ENCODE measurements around the gene SPACA9.

SPACA9 gene

GRCh38 chr9:132878695-132879456 lies at the start of gene SPACA9:
TSS of gene SPACA9 (plus strand) at chr9:132878898. CDS start at chr9:132883948, 5,050 bp downstream.
- no peaks in the 10 kb centered on the region for H3K9me3 ChIP-seq (ENCODE audit: control insufficient read depth in 2 of 2, low read length in 2 of 2)
- H3K4me3 ChIP-seq (ENCODE audit: low read length in 2 of 2), result peak within 1 kb of the TSS; percentile 94 to 96
- H3K27me3 ChIP-seq (ENCODE audit: control insufficient read depth in 1 of 2, insufficient read depth in 2 of 2, low read length in 2 of 2), result no peaks in the 10 kb centered on the region
- peak within 1 kb of the TSS; percentile 95 for H3K27ac ChIP-seq (ENCODE audit: low read length)
- peak within 1 kb of the TSS; percentile 93 to 98 for H3K9ac ChIP-seq (ENCODE audit: low read length in 2 of 2)
- H3K36me3 ChIP-seq (ENCODE audit: control insufficient read depth in 2 of 2, insufficient read depth in 2 of 2, low read length in 2 of 2), result no peaks in the 10 kb centered on the region
- peaks cover 21% of the 10 kb centered on the region for H3K4me1 ChIP-seq (ENCODE audit: control insufficient read depth, insufficient read depth, low read length)

GRCh38 chr9:132832171-132832881 lies 46.4 kb upstream of the SPACA9 start:
- Histone ChIP-seq H3K9ac (ENCODE audit: low read length in 2 of 2) (no peak overlapping the region), H3K4me3 (ENCODE audit: low read length in 2 of 2) (no peak overlapping the region), H3K27me3 (ENCODE audit: control insufficient read depth in 1 of 2, insufficient read depth in 2 of 2, low read length in 2 of 2) (no peaks in the 10 kb centered on the region), H3K4me1 (ENCODE audit: control insufficient read depth, insufficient read depth, low read length) (no peaks in the 10 kb centered on the region), H3K27ac (ENCODE audit: low read length) (no peak overlapping the region), H3K36me3 (ENCODE audit: control insufficient read depth in 2 of 2, insufficient read depth in 2 of 2, low read length in 2 of 2) (no peaks in the 10 kb centered on the region), H3K9me3 (ENCODE audit: control insufficient read depth in 2 of 2, low read length in 2 of 2) (no peaks in the 10 kb centered on the region)

- Histone ChIP-seq H3K27me3 (ENCODE audit: control insufficient read depth in 1 of 2, insufficient read depth in 2 of 2, low read length in 2 of 2) (no peaks in the 10 kb centered on the region), H3K9me3 (ENCODE audit: control insufficient read depth in 2 of 2, low read length in 2 of 2) (no peaks in the 10 kb centered on the region), H3K4me1 (ENCODE audit: control insufficient read depth, insufficient read depth, low read length) (no peaks in the 10 kb centered on the region), H3K9ac (ENCODE audit: low read length in 2 of 2) (no peak overlapping the region), H3K27ac (ENCODE audit: low read length) (no peak overlapping the region), H3K4me3 (ENCODE audit: low read length in 2 of 2) (no peak overlapping the region), H3K36me3 (ENCODE audit: control insufficient read depth in 2 of 2, insufficient read depth in 2 of 2, low read length in 2 of 2) (no peaks in the 10 kb centered on the region)
Observed at GRCh38 chr9:132833550-132834121, 45.1 kb upstream of the SPACA9 start.

- Histone ChIP-seq H3K9me3 (ENCODE audit: control insufficient read depth in 2 of 2, low read length in 2 of 2) (no peaks in the 10 kb centered on the region), H3K27me3 (ENCODE audit: control insufficient read depth in 1 of 2, insufficient read depth in 2 of 2, low read length in 2 of 2) (no peaks in the 10 kb centered on the region), H3K36me3 (ENCODE audit: control insufficient read depth in 2 of 2, insufficient read depth in 2 of 2, low read length in 2 of 2) (no peaks in the 10 kb centered on the region), H3K4me1 (ENCODE audit: control insufficient read depth, insufficient read depth, low read length) (no peaks in the 10 kb centered on the region), H3K27ac (ENCODE audit: low read length) (no peak overlapping the region), H3K4me3 (ENCODE audit: low read length in 2 of 2) (no peak overlapping the region), H3K9ac (ENCODE audit: low read length in 2 of 2) (no peak overlapping the region)
Observed at GRCh38 chr9:132834343-132834742, 44.4 kb upstream of the SPACA9 start.

- Histone ChIP-seq H3K27me3 (ENCODE audit: control insufficient read depth in 1 of 2, insufficient read depth in 2 of 2, low read length in 2 of 2) (no peaks in the 10 kb centered on the region), H3K9me3 (ENCODE audit: control insufficient read depth in 2 of 2, low read length in 2 of 2) (no peaks in the 10 kb centered on the region), H3K9ac (ENCODE audit: low read length in 2 of 2) (no peak overlapping the region), H3K4me3 (ENCODE audit: low read length in 2 of 2) (no peak overlapping the region), H3K4me1 (ENCODE audit: control insufficient read depth, insufficient read depth, low read length) (no peaks in the 10 kb centered on the region), H3K36me3 (ENCODE audit: control insufficient read depth in 2 of 2, insufficient read depth in 2 of 2, low read length in 2 of 2) (no peaks in the 10 kb centered on the region), H3K27ac (ENCODE audit: low read length) (no peak overlapping the region)
Observed at GRCh38 chr9:132837501-132838286, 41.0 kb upstream of the SPACA9 start.

GRCh38 chr9:132838291-132838690 lies 40.4 kb upstream of the SPACA9 start:
- H3K9me3 ChIP-seq (ENCODE audit: control insufficient read depth in 2 of 2, low read length in 2 of 2), result no peaks in the 10 kb centered on the region
- no peaks in the 10 kb centered on the region for H3K27me3 ChIP-seq (ENCODE audit: control insufficient read depth in 1 of 2, insufficient read depth in 2 of 2, low read length in 2 of 2)
- no peaks in the 10 kb centered on the region for H3K4me1 ChIP-seq (ENCODE audit: control insufficient read depth, insufficient read depth, low read length)
- H3K4me3 ChIP-seq (ENCODE audit: low read length in 2 of 2), result no peak overlapping the region
- no peak overlapping the region for H3K27ac ChIP-seq (ENCODE audit: low read length)
- no peak overlapping the region for H3K9ac ChIP-seq (ENCODE audit: low read length in 2 of 2)
- no peaks in the 10 kb centered on the region for H3K36me3 ChIP-seq (ENCODE audit: control insufficient read depth in 2 of 2, insufficient read depth in 2 of 2, low read length in 2 of 2)

- Histone ChIP-seq H3K4me1 (ENCODE audit: control insufficient read depth, insufficient read depth, low read length) (no peaks in the 10 kb centered on the region), H3K9me3 (ENCODE audit: control insufficient read depth in 2 of 2, low read length in 2 of 2) (no peaks in the 10 kb centered on the region), H3K27ac (ENCODE audit: low read length) (no peak overlapping the region), H3K27me3 (ENCODE audit: control insufficient read depth in 1 of 2, insufficient read depth in 2 of 2, low read length in 2 of 2) (no peaks in the 10 kb centered on the region), H3K9ac (ENCODE audit: low read length in 2 of 2) (no peak overlapping the region), H3K4me3 (ENCODE audit: low read length in 2 of 2) (no peak overlapping the region), H3K36me3 (ENCODE audit: control insufficient read depth in 2 of 2, insufficient read depth in 2 of 2, low read length in 2 of 2) (no peaks in the 10 kb centered on the region)
Observed at GRCh38 chr9:132840980-132841379, 37.7 kb upstream of the SPACA9 start.

- no peak overlapping the region for H3K9ac ChIP-seq (ENCODE audit: low read length in 2 of 2)
- no peaks in the 10 kb centered on the region for H3K4me1 ChIP-seq (ENCODE audit: control insufficient read depth, insufficient read depth, low read length)
- H3K27ac ChIP-seq (ENCODE audit: low read length), result no peak overlapping the region
- no peaks in the 10 kb centered on the region for H3K27me3 ChIP-seq (ENCODE audit: control insufficient read depth in 1 of 2, insufficient read depth in 2 of 2, low read length in 2 of 2)
- no peaks in the 10 kb centered on the region for H3K9me3 ChIP-seq (ENCODE audit: control insufficient read depth in 2 of 2, low read length in 2 of 2)
- H3K36me3 ChIP-seq (ENCODE audit: control insufficient read depth in 2 of 2, insufficient read depth in 2 of 2, low read length in 2 of 2), result no peaks in the 10 kb centered on the region
- H3K4me3 ChIP-seq (ENCODE audit: low read length in 2 of 2), result no peak overlapping the region
Observed at GRCh38 chr9:132842124-132843044, 36.3 kb upstream of the SPACA9 start.

- Histone ChIP-seq H3K9ac (ENCODE audit: low read length in 2 of 2) (no peak overlapping the region), H3K27ac (ENCODE audit: low read length) (no peak overlapping the region), H3K9me3 (ENCODE audit: control insufficient read depth in 2 of 2, low read length in 2 of 2) (no peaks in the 10 kb centered on the region), H3K27me3 (ENCODE audit: control insufficient read depth in 1 of 2, insufficient read depth in 2 of 2, low read length in 2 of 2) (no peaks in the 10 kb centered on the region), H3K4me1 (ENCODE audit: control insufficient read depth, insufficient read depth, low read length) (peaks cover 10% of the 10 kb centered on the region), H3K36me3 (ENCODE audit: control insufficient read depth in 2 of 2, insufficient read depth in 2 of 2, low read length in 2 of 2) (no peaks in the 10 kb centered on the region), H3K4me3 (ENCODE audit: low read length in 2 of 2) (no peak overlapping the region)
Observed at GRCh38 chr9:132846109-132846917, 32.4 kb upstream of the SPACA9 start.
